K562 (cell line): ENCODE measurements around the gene TXNRD2. TPM values are rescaled to one million over a fixed set of nuclear protein-coding genes. Genes with fewer than 3 reads are reported as not detected.
A peak's percentile ranks its signal among the peaks of the same experiment; 100 is the strongest.

Source experiments
- FOXA3 ChIP-seq, 2 experiments: fragments of 450-650 bp in 1 of 2; sonication (generic) in 1 of 2; formaldehyde crosslinking; IDR thresholded peaks in 1 of 2; conservative IDR thresholded peaks in 1 of 2; 2 replicates each; pipeline versions ENCODE4 v1.4.0 to v1.8.0; 2020 to 2022; ENCODE audit warnings: mild to moderate bottlenecking in 2 of 2, missing genetic modification reagents in 1 of 2
- GABPB2 ChIP-seq: fragments of 250-450 bp; sonication (Bioruptor Pico); conservative IDR thresholded peaks from 2 replicates; pipeline ENCODE4 v1.5.1; 2021; ENCODE audit warnings: mild to moderate bottlenecking
- HNRNPK ChIP-seq: fragments of 200-400 bp; formaldehyde crosslinking; IDR thresholded peaks from one replicate; pipeline ENCODE4 v1.6.1; 2018; ENCODE audit warnings: mild to moderate bottlenecking, low read depth, low read length; ENCODE audit not compliant: poor library complexity, severe bottlenecking
- ILF3 ChIP-seq: fragments of 450-650 bp; IDR thresholded peaks from 2 replicates; pipeline ENCODE4 v1.6.1; 2018; ENCODE audit warnings: antibody characterized with exemption, mild to moderate bottlenecking, moderate library complexity, borderline replicate concordance
- KAT8 ChIP-seq: fragments of 450-650 bp; IDR thresholded peaks from 2 replicates; pipeline ENCODE4 v1.6.1; 2016; ENCODE audit warnings: low read depth, mild to moderate bottlenecking
- KDM1A ChIP-seq, 2 experiments: fragments of 450-650 bp; IDR thresholded peaks; 2 replicates each; pipeline ENCODE4 v1.6.1; 2016; ENCODE audit warnings: mild to moderate bottlenecking in 2 of 2
- KDM4B ChIP-seq, 2 experiments: fragments of 450-650 bp in 1 of 2; sonication (generic) in 1 of 2; IDR thresholded peaks; 2 replicates each; pipeline ENCODE4 v1.6.1; 2016 to 2017; ENCODE audit warnings: borderline replicate concordance in 2 of 2, antibody characterized with exemption in 1 of 2, low read depth in 1 of 2, mild to moderate bottlenecking in 1 of 2
- MXI1 ChIP-seq: IDR thresholded peaks from 2 replicates; pipeline ENCODE4 v1.6.1; 2011; ENCODE audit warnings: low read depth, mild to moderate bottlenecking, improper control_type of control experiment, low read length
- MYC ChIP-seq, 2 experiments: fragments of 250-450 bp in 1 of 2; sonication (Bioruptor Pico) in 1 of 2; IDR thresholded peaks; 2 replicates each; pipeline versions ENCODE4 v1.5.1 to v1.6.1; 2012 to 2021; ENCODE audit warnings: low read depth in 2 of 2, borderline replicate concordance in 1 of 2, improper control_type of control experiment in 1 of 2, low read length in 1 of 2, mild to moderate bottlenecking in 1 of 2, moderate library complexity in 1 of 2
- PATZ1 ChIP-seq: fragments of 250-450 bp; sonication (Bioruptor Pico); IDR thresholded peaks from 2 replicates; pipeline ENCODE4 v1.5.0; 2020; ENCODE audit warnings: mild to moderate bottlenecking, borderline replicate concordance
- PCBP2 ChIP-seq: fragments of 200-400 bp; formaldehyde crosslinking; IDR thresholded peaks from 2 replicates; pipeline ENCODE4 v1.6.1; 2018; ENCODE audit warnings: low read length, low read depth, mild to moderate bottlenecking, moderate library complexity; ENCODE audit not compliant: poor library complexity, severe bottlenecking
- POLR3G ChIP-seq: IDR thresholded peaks from 2 replicates; pipeline ENCODE4 v1.6.1; 2011; ENCODE audit not compliant: insufficient read length, insufficient replicate concordance; ENCODE audit errors: extremely low read depth
- SIX5 ChIP-seq, 2 experiments: IDR thresholded peaks; 2 replicates each; pipeline ENCODE4 v1.6.1; 2011; ENCODE audit warnings: low read length in 2 of 2, borderline replicate concordance in 1 of 2, low read depth in 1 of 2, mild to moderate bottlenecking in 1 of 2, moderate library complexity in 1 of 2; ENCODE audit not compliant: insufficient read depth in 1 of 2
- TGIF2 ChIP-seq: sonication (generic); formaldehyde crosslinking; IDR thresholded peaks from 2 replicates; pipeline ENCODE4 v1.8.1; 2022; ENCODE audit warnings: mild to moderate bottlenecking, missing genetic modification reagents, moderate library complexity
- ZKSCAN1 ChIP-seq: fragments of 150-350 bp; IDR thresholded peaks from 2 replicates; pipeline ENCODE4 v1.6.1; 2016; ENCODE audit warnings: low read depth, low read length
- ZNF121 ChIP-seq: sonication (generic); formaldehyde crosslinking; conservative IDR thresholded peaks from 2 replicates; pipeline ENCODE4 v1.8.0; 2022; ENCODE audit warnings: missing genetic modification reagents
- ZNF384 ChIP-seq: IDR thresholded peaks from 2 replicates; pipeline ENCODE4 v1.6.1; 2012; ENCODE audit warnings: low read depth, low read length, improper control_type of control experiment
- ZNF398 ChIP-seq: fragments of 250-450 bp; sonication (Bioruptor Pico); IDR thresholded peaks from 2 replicates; pipeline ENCODE4 v1.8.0; 2021; ENCODE audit warnings: moderate library complexity, mild to moderate bottlenecking, inconsistent platforms
- ZNF561 ChIP-seq: fragments of 450-650 bp; formaldehyde crosslinking; conservative IDR thresholded peaks from 2 replicates; pipeline ENCODE4 v1.4.0; 2020; ENCODE audit warnings: mild to moderate bottlenecking, moderate library complexity
- ZNF586 ChIP-seq: fragments of 450-650 bp; formaldehyde crosslinking; conservative IDR thresholded peaks from 2 replicates; pipeline ENCODE4 v1.4.0; 2020; ENCODE audit warnings: mild to moderate bottlenecking, moderate library complexity
- ZNF717 ChIP-seq: fragments of 250-450 bp; sonication (Bioruptor Pico); IDR thresholded peaks from 2 replicates; pipeline ENCODE4 v1.5.0; 2021
- ZZZ3 ChIP-seq: fragments of 450-650 bp; IDR thresholded peaks from 2 replicates; pipeline ENCODE4 v1.6.1; 2016; ENCODE audit warnings: antibody characterized with exemption, mild to moderate bottlenecking, moderate library complexity
- polyA plus RNA-seq, 8 experiments: library from polyadenylated mRNA; depleted of rRNA in 4 of 8; stranded (reverse) in 5 of 8; unstranded in 3 of 8; fragments of >200 nt; fragmentation: Nextera tagmentation in 2 of 8; fragmentation: Illumina TruSeq in 1 of 8; extraction: Ambion mirVana in 2 of 8; extraction: Trizol in 1 of 8; gene quantifications; 2 replicates each; pipeline versions ENCODE4 v1.2.1 to v1.2.3, GENCODE V29; 2011 to 2014; ENCODE audit warnings: inconsistent platforms in 1 of 8, missing spikeins in 1 of 8
- total RNA-seq, 7 experiments: library from RNA; depleted of rRNA in 6 of 7; stranded (reverse); fragments of >200 nt in 6 of 7; fragmentation: Illumina TruSeq in 2 of 7; extraction: Trizol in 2 of 7; gene quantifications; 2 replicates each; pipeline versions ENCODE4 v1.2.1 to v1.2.3, GENCODE V29; 2011 to 2021; ENCODE audit warnings: low replicate concordance in 1 of 7

Gene TXNRD2
- total and polyA plus RNA-seq, 9 of the 15 experiments (the other 6 are each of a cell fraction or from before 2014, with no cell fraction given): 3.3 to 80.2 (median 49.4) TPM

- TF ChIP-seq MYC (IDR thresholded peaks at IDR 0.05; ENCODE audit: low read depth, low read length): 0 out of 2 replicates have a peak, but pooled peaks have one; percentile 40
- no peak for TF ChIP-seq MYC (CRISPR knock-in tag; IDR thresholded peaks at IDR 0.05; ENCODE audit: borderline replicate concordance, low read depth)
- no peak for TF ChIP-seq HNRNPK
- no peak for TF ChIP-seq ZNF586
- TF ChIP-seq ZNF561: no peak
- no peak for TF ChIP-seq KDM4B (IDR thresholded peaks at IDR 0.05; ENCODE audit: borderline replicate concordance in 2 of 2, low read depth in 1 of 2)
- no peak for TF ChIP-seq KAT8
- TF ChIP-seq ZNF717 (CRISPR knock-in tag): no peak
- TF ChIP-seq ILF3: no peak
- TF ChIP-seq MXI1: no peak
- TF ChIP-seq PATZ1 (CRISPR knock-in tag): no peak
- TF ChIP-seq ZNF398 (CRISPR knock-in tag): no peak
- no peak for TF ChIP-seq TGIF2 (CRISPR knock-in tag)
- TF ChIP-seq PCBP2: no peak
- no peak for TF ChIP-seq ZZZ3
- TF ChIP-seq KDM1A (IDR thresholded peaks at IDR 0.05): no peak
- TF ChIP-seq ZNF384: peak; percentile 72
- TF ChIP-seq FOXA3 (CRISPR knock-in tag; conservative IDR thresholded peaks at IDR 0.05 in 1 of 2, IDR thresholded peaks at IDR 0.05 in 1 of 2): no peak
- TF ChIP-seq ZKSCAN1: no peak
- no peak for TF ChIP-seq POLR3G
- TF ChIP-seq ZNF121: no peak
- no peak for TF ChIP-seq GABPB2 (CRISPR knock-in tag)
- no peak for TF ChIP-seq SIX5 (IDR thresholded peaks at IDR 0.05; ENCODE audit: borderline replicate concordance in 1 of 2, insufficient read depth in 1 of 2, low read depth in 1 of 2, low read length in 2 of 2)
Observed at GRCh38 chr22:19965771-19966709, 24.4 kb upstream of the TXNRD2 start (continued).
